GM12878 (cell line): ENCODE data around the gene TSPEAR. TPM values are rescaled to one million over a fixed set of nuclear protein-coding genes. Genes with fewer than 3 reads are reported as not detected.

Experiments used
- ATAC-seq: fragments of 200-7000 bp; cut with Tn5 transposase; 3 replicates; pipeline ENCODE4 v1.9.1; 2020; ENCODE audit warnings: mild to moderate bottlenecking, moderate library complexity
- BruUV-seq: library from RNA; stranded (reverse); fragments of 400-500 nt; replicated peaks from 2 replicates; lab custom pipeline; 2021; lab: Mats Ljungman, UMichigan
- CTCF ChIA-PET: fragments of 300-600 bp; sonication (Branson Sonifier 250); formaldehyde crosslinking; extraction: SDS; loops from one replicate; lab custom pipeline; 2021; ENCODE audit warnings: inconsistent platforms; lab: Yijun Ruan, JAX
- POLR2A ChIA-PET: fragments of 350-600 bp; formaldehyde crosslinking; extraction: SDS; loops from one replicate; lab custom pipeline; 2021; ENCODE audit warnings: inconsistent platforms; lab: Charles Lee
- RAD21 ChIA-PET: fragments of 300-600 bp; sonication (Branson Sonifier 250); formaldehyde crosslinking; loops from one replicate; lab custom pipeline; 2023; ENCODE audit warnings: antibody characterized with exemption; ENCODE audit not compliant: unreplicated experiment; lab: Charles Lee
- SMC1A ChIA-PET: fragments of 300-600 bp; sonication (Branson Sonifier 250); formaldehyde crosslinking; loops from one replicate; lab custom pipeline; 2023; ENCODE audit not compliant: unreplicated experiment, uncharacterized antibody; lab: Charles Lee
- DNase-seq: peaks from one replicate; pipeline ENCODE4 v3.0.0-alpha.2; 2011; ENCODE audit warnings: low read depth, low spot score
- FAIRE-seq: peaks from 3 replicates; lab custom pipeline; 2011; peaks lifted over from hg19 to GRCh38; lab: Jason Lieb, UNC
- H2AFZ ChIP-seq: 2 replicates; pipeline ENCODE4 v1.6.0; 2011; ENCODE audit warnings: low read depth, low read length, control low read depth; ENCODE audit not compliant: control insufficient read depth
- H3K27ac ChIP-seq: 2 replicates; pipeline ENCODE4 v1.5.1; 2011; ENCODE audit warnings: control low read depth; ENCODE audit not compliant: control insufficient read depth, insufficient read depth
- H3K27me3 ChIP-seq, 2 experiments: replicated peaks in 1 of 2; 2 replicates each; pipeline versions ENCODE4 v1.6.0 to v1.6.1; 2011; ENCODE audit warnings: low read length in 1 of 2; ENCODE audit not compliant: control insufficient read depth in 2 of 2, insufficient read depth in 2 of 2
- H3K36me3 ChIP-seq, 2 experiments: 2 replicates each; pipeline ENCODE4 v1.5.1; 2011; ENCODE audit warnings: low read length in 1 of 2; ENCODE audit not compliant: control insufficient read depth in 2 of 2, insufficient read depth in 2 of 2
- H3K4me1 ChIP-seq: 2 replicates; pipeline ENCODE4 v1.6.1; 2011; ENCODE audit warnings: mild to moderate bottlenecking, low read length, moderate library complexity, mixed read lengths; ENCODE audit not compliant: control insufficient read depth, insufficient read depth
- H3K4me2 ChIP-seq: 2 replicates; pipeline ENCODE4 v1.6.0; 2011; ENCODE audit warnings: control low read depth; ENCODE audit not compliant: control insufficient read depth, insufficient read depth
- H3K4me3 ChIP-seq: fragments of 200-600 bp; sonication (generic); 2 replicates; pipeline ENCODE4 v1.5.1; 2016
- H3K79me2 ChIP-seq: 2 replicates; pipeline ENCODE4 v1.6.0; 2011; ENCODE audit warnings: low read length; ENCODE audit not compliant: control insufficient read depth, insufficient read depth
- H3K9ac ChIP-seq: 2 replicates; pipeline ENCODE4 v1.8.0; 2011; ENCODE audit warnings: low read length, control low read depth, mixed read lengths; ENCODE audit not compliant: control insufficient read depth, insufficient read depth
- H3K9me3 ChIP-seq: replicated peaks from 3 replicates; pipeline ENCODE4 v1.5.1; 2011; ENCODE audit warnings: mild to moderate bottlenecking, low read length; ENCODE audit not compliant: control insufficient read depth, insufficient read depth
- H4K20me1 ChIP-seq: 2 replicates; pipeline ENCODE4 v1.6.0; 2011; ENCODE audit not compliant: control insufficient read depth, insufficient read depth
- WGBS: methylation state at CpG from one replicate; pipeline ENCODE4 v1.1.6; 2016; ENCODE audit warnings: low lambda C conversion rate; ENCODE audit not compliant: insufficient replicate concordance, insufficient coverage; ENCODE audit errors: missing lambda C conversion rate; 5-methylcytosine and 5-hydroxymethylcytosine counted together
- in situ Hi-C: fragments of 300-500 bp; cut with MboI; formaldehyde crosslinking; loops from 9 replicates; pipeline ENCODE4 v1.14.3; 2018; ENCODE audit warnings: mixed read lengths
- intact Hi-C: fragments of 100-400 bp; cut with micrococcal nuclease; formaldehyde crosslinking; loops from one replicate; pipeline ENCODE4 v1.14.2; 2022; ENCODE audit not compliant: unreplicated experiment
- polyA plus RNA-seq, 11 experiments: library from polyadenylated mRNA; depleted of rRNA in 4 of 11; unstranded in 6 of 11; stranded (reverse) in 5 of 11; fragments of >200 nt; fragmentation: Nextera tagmentation in 4 of 11; fragmentation: Illumina TruSeq in 1 of 11; extraction: Ambion mirVana in 4 of 11; extraction: Trizol in 1 of 11; gene quantifications; 1 replicate in 1 of 11; 2 replicates in 10 of 11; pipeline versions ENCODE4 v1.2.1 to v1.2.3, GENCODE V29; 2011 to 2016; ENCODE audit warnings: inconsistent platforms in 2 of 11, missing spikeins in 2 of 11, low read depth in 1 of 11
- total RNA-seq, 4 experiments: library from RNA; depleted of rRNA in 3 of 4; stranded (reverse); fragments of >200 nt in 3 of 4; fragmentation: Illumina TruSeq in 1 of 4; extraction: Trizol in 1 of 4; gene quantifications; 2 replicates each; pipeline versions ENCODE4 v1.2.1 to v1.2.3, GENCODE V29; 2013 to 2021
- TF ChIP-seq, protein P1 (sequence below): fragments of 450-650 bp; IDR thresholded peaks from 2 replicates; pipeline ENCODE4 v1.6.1; 2017; ENCODE audit warnings: mild to moderate bottlenecking, moderate library complexity
- TF ChIP-seq, protein P2 (sequence below): fragments of 450-650 bp; formaldehyde crosslinking; IDR thresholded peaks from 2 replicates; pipeline ENCODE4 v1.4.0; 2020; ENCODE audit warnings: mild to moderate bottlenecking, moderate library complexity

The TSPEAR gene
- total and polyA plus RNA-seq, 10 of the 15 experiments (the other 5 are each of a cell fraction or from before 2014, with no cell fraction given): not detected

DNA sequence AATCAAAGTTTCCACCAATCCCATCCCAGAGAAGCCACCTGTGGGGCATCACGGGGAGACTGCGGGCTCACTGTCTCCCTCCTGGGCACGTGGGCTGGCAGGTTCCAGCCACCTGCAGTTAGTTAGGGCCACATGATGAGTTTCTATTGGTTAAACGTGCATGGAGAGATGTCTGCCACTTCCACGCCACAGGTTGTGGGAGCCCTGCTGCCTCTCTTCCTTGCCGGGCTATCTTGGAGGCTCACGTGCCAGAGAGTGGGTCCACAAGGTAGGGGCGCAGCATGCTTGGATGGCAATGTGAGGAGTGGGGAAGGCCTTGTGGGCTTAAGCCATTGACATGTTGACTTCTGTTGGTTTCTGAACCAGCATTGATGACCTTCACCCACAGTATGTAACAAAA is 107.5 kb downstream of the TSPEAR start (continued):
- TF ChIP-seq, protein P1, sequence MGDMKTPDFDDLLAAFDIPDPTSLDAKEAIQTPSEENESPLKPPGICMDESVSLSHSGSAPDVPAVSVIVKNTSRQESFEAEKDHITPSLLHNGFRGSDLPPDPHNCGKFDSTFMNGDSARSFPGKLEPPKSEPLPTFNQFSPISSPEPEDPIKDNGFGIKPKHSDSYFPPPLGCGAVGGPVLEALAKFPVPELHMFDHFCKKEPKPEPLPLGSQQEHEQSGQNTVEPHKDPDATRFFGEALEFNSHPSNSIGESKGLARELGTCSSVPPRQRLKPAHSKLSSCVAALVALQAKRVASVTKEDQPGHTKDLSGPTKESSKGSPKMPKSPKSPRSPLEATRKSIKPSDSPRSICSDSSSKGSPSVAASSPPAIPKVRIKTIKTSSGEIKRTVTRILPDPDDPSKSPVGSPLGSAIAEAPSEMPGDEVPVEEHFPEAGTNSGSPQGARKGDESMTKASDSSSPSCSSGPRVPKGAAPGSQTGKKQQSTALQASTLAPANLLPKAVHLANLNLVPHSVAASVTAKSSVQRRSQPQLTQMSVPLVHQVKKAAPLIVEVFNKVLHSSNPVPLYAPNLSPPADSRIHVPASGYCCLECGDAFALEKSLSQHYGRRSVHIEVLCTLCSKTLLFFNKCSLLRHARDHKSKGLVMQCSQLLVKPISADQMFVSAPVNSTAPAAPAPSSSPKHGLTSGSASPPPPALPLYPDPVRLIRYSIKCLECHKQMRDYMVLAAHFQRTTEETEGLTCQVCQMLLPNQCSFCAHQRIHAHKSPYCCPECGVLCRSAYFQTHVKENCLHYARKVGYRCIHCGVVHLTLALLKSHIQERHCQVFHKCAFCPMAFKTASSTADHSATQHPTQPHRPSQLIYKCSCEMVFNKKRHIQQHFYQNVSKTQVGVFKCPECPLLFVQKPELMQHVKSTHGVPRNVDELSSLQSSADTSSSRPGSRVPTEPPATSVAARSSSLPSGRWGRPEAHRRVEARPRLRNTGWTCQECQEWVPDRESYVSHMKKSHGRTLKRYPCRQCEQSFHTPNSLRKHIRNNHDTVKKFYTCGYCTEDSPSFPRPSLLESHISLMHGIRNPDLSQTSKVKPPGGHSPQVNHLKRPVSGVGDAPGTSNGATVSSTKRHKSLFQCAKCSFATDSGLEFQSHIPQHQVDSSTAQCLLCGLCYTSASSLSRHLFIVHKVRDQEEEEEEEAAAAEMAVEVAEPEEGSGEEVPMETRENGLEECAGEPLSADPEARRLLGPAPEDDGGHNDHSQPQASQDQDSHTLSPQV: no peak

DNA sequence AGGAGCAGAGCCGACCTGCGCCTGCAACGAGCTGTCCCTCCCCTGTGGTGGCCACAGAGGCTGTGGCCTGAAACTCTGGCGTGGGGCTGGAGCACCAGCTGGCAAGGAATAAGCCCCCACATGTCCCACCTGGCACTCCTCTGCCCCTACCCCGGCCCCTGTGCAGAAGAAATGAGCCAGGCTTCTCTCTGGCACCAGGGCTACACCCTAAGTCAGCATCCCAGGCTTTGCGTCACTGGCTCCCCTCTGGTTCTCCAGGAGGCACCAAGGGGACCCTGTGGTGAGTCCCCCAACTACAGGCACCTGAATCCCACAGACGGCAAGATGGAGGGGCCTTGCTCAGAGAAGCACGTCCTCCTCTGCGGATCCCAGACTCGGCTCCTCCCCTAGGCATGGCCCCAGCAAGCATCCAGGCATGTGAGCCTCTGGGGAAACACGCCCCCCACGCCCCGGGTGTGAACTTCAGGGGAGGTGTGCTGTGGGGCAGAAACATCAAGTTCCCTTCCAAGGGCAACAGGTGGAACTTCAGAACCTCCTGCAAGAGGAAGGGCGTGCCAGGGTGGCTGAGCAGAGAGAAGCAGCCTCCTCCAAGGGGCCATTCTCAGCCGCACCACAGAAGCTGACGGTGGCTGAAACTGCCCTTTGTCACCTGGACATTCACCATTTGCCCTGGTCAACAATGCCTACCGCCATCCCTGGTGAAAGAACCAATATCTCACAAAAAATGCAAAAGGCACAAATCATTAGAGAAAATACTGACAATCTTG is 108.1 kb downstream of the TSPEAR start:
- no peaks in the 10 kb centered on the region for H4K20me1 ChIP-seq
- H3K27ac ChIP-seq: no peak overlapping the region
- no peak overlapping the region for H3K9ac ChIP-seq
- intact Hi-C loops: no loop called here
- WGBS: 12% methylated on average over 17 of the region's 17 CpGs
- H3K4me1 ChIP-seq: no peaks in the 10 kb centered on the region
- TF ChIP-seq, protein P2, sequence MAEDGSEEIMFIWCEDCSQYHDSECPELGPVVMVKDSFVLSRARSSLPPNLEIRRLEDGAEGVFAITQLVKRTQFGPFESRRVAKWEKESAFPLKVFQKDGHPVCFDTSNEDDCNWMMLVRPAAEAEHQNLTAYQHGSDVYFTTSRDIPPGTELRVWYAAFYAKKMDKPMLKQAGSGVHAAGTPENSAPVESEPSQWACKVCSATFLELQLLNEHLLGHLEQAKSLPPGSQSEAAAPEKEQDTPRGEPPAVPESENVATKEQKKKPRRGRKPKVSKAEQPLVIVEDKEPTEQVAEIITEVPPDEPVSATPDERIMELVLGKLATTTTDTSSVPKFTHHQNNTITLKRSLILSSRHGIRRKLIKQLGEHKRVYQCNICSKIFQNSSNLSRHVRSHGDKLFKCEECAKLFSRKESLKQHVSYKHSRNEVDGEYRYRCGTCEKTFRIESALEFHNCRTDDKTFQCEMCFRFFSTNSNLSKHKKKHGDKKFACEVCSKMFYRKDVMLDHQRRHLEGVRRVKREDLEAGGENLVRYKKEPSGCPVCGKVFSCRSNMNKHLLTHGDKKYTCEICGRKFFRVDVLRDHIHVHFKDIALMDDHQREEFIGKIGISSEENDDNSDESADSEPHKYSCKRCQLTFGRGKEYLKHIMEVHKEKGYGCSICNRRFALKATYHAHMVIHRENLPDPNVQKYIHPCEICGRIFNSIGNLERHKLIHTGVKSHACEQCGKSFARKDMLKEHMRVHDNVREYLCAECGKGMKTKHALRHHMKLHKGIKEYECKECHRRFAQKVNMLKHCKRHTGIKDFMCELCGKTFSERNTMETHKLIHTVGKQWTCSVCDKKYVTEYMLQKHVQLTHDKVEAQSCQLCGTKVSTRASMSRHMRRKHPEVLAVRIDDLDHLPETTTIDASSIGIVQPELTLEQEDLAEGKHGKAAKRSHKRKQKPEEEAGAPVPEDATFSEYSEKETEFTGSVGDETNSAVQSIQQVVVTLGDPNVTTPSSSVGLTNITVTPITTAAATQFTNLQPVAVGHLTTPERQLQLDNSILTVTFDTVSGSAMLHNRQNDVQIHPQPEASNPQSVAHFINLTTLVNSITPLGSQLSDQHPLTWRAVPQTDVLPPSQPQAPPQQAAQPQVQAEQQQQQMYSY: no peak
- no peaks in the 10 kb centered on the region for H3K36me3 ChIP-seq
- no peaks in the 10 kb centered on the region for H3K79me2 ChIP-seq
- no peak overlapping the region for H2AFZ ChIP-seq
- POLR2A ChIA-PET: no interaction called here
- DNase-seq (no peak), FAIRE-seq (no peak), ATAC-seq (no peak)
- no peak overlapping the region for H3K4me3 ChIP-seq
- SMC1A ChIA-PET: no interaction called here
- H3K27me3 ChIP-seq: no peaks in the 10 kb centered on the region
- no peak overlapping the region for H3K4me2 ChIP-seq
- H3K9me3 ChIP-seq: no peaks in the 10 kb centered on the region; the same call in 2 of the 3 replicates
- no TSS peak for BruUV-seq
- RAD21 ChIA-PET: no interaction called here
- in situ Hi-C loops: no loop called here
- CTCF ChIA-PET: no interaction called here
